ENCODE measurements around the gene DDX55.

GRCh38 chr12:123659996-123660727 is 58.3 kb downstream of the DDX55 start:
- no peak for TF ChIP-seq CTCF (IDR thresholded peaks at IDR 0.05; ENCODE audit: low read length)
- TF ChIP-seq EZH2 (IDR thresholded peaks at IDR 0.05; ENCODE audit: borderline replicate concordance, low read length) = no peak

Data from OCI-LY1 (cell line).